BJ (cell line): ENCODE measurements around the gene KCNJ12. TPM values are rescaled to one million over a fixed set of nuclear protein-coding genes. Genes with fewer than 3 reads are reported as not detected.
"Not testable (repeated sequence)": the region's sequence is repeated elsewhere in the genome, so short reads cannot be mapped to it uniquely, and the experiment has no call there.

ENCODE experiments used
- CTCF ChIA-PET: fragments of 350-600 bp; formaldehyde crosslinking; extraction: SDS; loops from one replicate; lab custom pipeline; 2021; ENCODE audit warnings: antibody characterized with exemption, inconsistent platforms; lab: Yijun Ruan, JAX
- POLR2A ChIA-PET: fragments of 300-600 bp; sonication (Branson Sonifier 250); formaldehyde crosslinking; extraction: SDS; loops from one replicate; lab custom pipeline; 2021; ENCODE audit warnings: antibody characterized with exemption; lab: Charles Lee
- DNase-seq: peaks from one replicate; pipeline ENCODE4 v3.0.0-alpha.2; 2011; ENCODE audit warnings: low read depth
- H3K27me3 ChIP-seq: 2 replicates; pipeline ENCODE4 v1.6.0; 2011; ENCODE audit warnings: low read length; ENCODE audit not compliant: control insufficient read depth, insufficient read depth
- H3K36me3 ChIP-seq: 2 replicates; pipeline ENCODE4 v1.5.1; 2011; ENCODE audit warnings: low read length; ENCODE audit not compliant: control insufficient read depth, insufficient read depth
- H3K4me3 ChIP-seq: 2 replicates; pipeline ENCODE4 v1.5.1; 2011; ENCODE audit warnings: low read depth, mild to moderate bottlenecking, control low read depth, low read length
- polyA plus RNA-seq: library from polyadenylated mRNA; depleted of rRNA; stranded (reverse); fragments of >200 nt; gene quantifications from 2 replicates; pipeline ENCODE4 v1.2.3, GENCODE V29; 2011
- TF ChIP-seq, protein P1 (sequence below): IDR thresholded peaks from 2 replicates; pipeline ENCODE4 v1.5.1; 2011; ENCODE audit warnings: low read depth, mild to moderate bottlenecking, control low read depth, inconsistent platforms, low read length, moderate library complexity; ENCODE audit not compliant: insufficient read depth

The KCNJ12 gene
- polyA plus RNA-seq, 1 experiment: 0.13 TPM

DNA sequence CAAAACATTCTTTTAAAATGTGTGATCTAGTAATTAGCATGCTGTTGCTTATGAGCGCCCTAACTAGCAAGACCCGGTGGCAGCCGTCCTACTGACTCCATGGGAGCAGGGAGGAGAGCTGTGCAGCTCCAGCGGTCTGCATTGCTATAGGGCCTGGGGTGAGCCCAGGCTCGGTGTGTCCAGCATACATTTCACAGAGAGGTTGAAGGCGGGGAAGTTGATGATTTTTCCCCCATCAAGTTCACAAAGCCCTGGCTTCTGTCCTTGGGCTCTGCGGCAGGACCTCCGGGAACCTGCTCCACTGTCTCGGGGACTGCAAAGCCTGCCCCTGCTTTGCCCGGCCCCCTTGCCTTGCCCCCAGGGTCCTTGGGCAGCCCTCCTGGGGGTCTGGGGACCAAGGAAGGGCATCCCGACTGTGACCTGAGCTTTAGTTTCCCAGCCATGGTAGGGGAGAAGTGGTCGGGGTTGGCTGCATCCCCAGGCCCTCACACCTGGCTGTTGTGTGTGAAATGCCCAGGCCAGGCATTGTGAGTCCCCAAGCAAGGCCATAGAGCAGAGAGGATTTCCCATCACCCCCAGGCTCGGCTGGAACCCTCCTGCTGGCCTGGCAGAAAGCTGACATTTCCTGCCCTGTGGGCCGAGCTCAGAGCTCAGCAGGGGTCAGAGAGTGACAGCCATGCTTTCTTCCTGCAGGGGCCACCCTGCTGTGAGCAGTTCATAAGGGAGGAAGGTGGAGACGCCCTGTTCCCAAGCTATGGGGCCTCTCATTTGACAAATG, 24.8 kb downstream of the KCNJ12 start:
- Histone ChIP-seq H3K36me3 (no peaks in the 10 kb centered on the region), H3K4me3 (no peak overlapping the region), H3K27me3 (no peaks in the 10 kb centered on the region)
- no peak for DNase-seq
- ChIA-PET POLR2A (no interaction called here), CTCF (no interaction called here)
- TF ChIP-seq, protein P1, sequence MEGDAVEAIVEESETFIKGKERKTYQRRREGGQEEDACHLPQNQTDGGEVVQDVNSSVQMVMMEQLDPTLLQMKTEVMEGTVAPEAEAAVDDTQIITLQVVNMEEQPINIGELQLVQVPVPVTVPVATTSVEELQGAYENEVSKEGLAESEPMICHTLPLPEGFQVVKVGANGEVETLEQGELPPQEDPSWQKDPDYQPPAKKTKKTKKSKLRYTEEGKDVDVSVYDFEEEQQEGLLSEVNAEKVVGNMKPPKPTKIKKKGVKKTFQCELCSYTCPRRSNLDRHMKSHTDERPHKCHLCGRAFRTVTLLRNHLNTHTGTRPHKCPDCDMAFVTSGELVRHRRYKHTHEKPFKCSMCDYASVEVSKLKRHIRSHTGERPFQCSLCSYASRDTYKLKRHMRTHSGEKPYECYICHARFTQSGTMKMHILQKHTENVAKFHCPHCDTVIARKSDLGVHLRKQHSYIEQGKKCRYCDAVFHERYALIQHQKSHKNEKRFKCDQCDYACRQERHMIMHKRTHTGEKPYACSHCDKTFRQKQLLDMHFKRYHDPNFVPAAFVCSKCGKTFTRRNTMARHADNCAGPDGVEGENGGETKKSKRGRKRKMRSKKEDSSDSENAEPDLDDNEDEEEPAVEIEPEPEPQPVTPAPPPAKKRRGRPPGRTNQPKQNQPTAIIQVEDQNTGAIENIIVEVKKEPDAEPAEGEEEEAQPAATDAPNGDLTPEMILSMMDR: no peak

DNA sequence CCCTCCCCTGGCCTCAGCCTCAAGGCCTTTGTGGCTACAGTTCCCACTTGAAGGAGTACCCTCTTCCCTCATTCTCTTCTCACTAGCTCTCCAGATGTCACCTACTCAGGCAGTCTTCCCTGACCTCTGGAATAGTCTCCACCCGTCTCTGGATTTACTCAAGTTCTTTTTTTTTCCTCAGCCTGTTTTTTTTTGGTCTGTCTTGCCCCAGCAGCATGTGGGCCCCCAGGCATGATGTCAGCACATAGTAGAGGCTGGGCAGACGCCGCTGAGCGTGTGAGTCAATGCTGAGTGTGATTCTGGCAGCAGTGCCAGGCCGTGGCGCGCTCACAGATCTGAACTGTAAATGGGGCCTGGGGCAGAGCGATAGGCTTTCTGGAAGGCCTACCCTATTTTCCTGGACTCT, 26.0 kb downstream of the KCNJ12 start:
- peak; percentile 49 for DNase-seq
- H3K4me3 ChIP-seq, H3K36me3 ChIP-seq, CTCF ChIA-PET, H3K27me3 ChIP-seq, POLR2A ChIA-PET: not testable (repeated sequence)

DNA sequence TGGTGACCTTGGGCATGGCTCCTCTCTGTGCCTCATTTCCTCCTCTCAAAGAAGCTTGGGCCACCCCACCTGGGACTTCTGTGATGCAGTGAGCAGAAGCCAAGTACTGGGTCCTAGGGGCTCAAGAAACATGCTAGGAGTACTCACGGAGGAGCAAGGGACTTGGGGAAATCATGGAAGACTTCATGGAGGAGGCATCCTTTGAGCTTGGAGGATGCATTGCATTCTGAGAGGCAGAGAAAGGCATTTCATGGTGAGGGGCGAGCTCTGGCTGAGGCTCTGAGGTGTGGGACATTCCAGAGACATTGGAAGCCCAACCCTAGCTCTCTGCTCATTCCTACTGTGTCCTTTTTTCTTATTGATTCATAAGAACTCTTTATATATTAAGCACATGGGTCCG, 26.8 kb downstream of the KCNJ12 start:
- H3K36me3 ChIP-seq, DNase-seq, POLR2A ChIA-PET, H3K27me3 ChIP-seq, H3K4me3 ChIP-seq, CTCF ChIA-PET: not testable (repeated sequence)

DNA sequence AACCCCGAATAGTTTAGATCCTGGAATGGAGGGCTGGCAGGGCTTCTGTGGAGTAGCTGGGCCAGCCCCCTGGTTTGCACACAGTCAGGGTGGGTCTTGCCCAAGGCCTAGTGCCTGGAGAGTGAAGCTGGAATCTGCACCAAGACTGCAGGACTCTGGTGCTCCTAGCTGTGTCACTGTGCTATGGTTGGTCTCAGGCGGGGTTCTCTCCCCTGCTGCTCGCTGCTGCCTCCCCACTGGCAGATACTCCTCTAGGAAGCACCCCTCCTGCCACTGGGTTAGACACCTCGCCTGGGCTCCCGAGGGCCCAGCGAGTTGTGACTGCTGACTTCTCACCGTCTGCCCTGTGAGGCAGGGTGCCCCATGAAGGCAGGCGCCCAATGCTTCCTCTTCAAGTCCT, 27.9 kb downstream of the KCNJ12 start:
- H3K36me3 ChIP-seq, POLR2A ChIA-PET, CTCF ChIA-PET, H3K27me3 ChIP-seq, DNase-seq, H3K4me3 ChIP-seq: not testable (repeated sequence)

DNA sequence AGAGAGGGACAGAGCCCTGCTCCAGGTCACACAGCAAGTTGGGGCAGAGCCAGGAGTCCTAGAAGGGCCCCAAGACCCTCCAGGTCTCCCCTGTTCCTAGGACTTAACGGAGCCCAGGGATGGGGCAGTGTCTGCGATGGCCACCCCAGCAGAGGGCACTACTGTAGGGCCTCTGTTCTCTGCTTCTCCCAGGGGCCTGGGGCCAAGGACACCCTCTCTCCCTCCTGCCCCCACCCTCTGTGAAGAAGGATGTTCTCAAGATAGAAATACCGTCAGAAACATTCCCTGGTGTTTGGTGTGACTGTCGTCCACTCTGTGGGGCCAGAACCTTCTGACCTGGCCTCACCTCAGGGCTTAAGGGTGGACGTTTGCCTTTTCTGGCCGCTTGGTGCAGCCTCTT, 28.4 kb downstream of the KCNJ12 start:
- H3K36me3 ChIP-seq, DNase-seq, H3K27me3 ChIP-seq, CTCF ChIA-PET, POLR2A ChIA-PET, H3K4me3 ChIP-seq: not testable (repeated sequence)

DNA sequence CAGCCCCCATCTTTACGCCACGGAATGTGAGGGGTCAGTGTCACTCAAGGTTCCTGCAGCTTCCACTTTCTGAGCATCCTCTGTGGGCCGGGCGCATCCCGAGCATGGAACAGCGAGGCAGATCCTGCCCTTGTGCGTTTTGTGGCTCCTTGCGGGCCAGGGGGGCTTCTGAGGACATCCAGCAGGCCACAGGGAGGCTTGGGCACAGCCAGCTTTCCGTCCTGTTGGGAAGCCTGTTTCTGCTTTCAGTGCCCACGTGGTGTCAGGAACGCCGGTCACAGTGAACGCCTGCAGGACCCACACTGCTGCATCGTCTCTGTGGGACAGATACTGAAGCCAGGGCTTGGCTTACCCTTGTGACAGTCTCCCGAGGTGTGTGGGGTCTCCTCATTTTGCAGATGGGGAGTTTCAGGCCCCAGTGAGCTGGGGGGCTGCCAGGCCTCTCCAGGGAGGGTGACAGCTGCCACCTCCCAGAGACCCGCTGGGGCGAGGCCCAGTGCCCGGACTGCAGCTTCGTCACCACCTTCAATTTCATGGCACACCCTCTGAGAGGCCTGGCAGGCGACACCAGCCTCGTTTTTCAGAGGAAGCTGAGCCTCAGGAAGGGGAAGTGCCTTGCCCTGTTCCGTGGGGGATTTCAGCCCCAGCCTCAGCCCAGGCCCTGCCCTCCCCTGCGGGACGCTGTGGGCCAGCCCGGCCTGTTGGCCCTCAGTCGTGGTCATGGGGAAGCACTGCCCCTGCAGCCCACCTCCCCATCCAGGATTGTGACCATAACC, 29.0 kb downstream of the KCNJ12 start:
- CTCF ChIA-PET: interaction anchor here (0.9 kb wide), 1 partner anchor 52 kb away, joined by 4 read pairs; no protein-coding TSS in a partner anchor
- DNase-seq, H3K36me3 ChIP-seq, H3K27me3 ChIP-seq, POLR2A ChIA-PET, H3K4me3 ChIP-seq: not testable (repeated sequence)

- H3K27me3 ChIP-seq, DNase-seq, H3K4me3 ChIP-seq, POLR2A ChIA-PET, H3K36me3 ChIP-seq: not testable (repeated sequence)
- CTCF ChIA-PET: interaction anchor here (0.9 kb wide), 1 partner anchor 51 kb away, joined by 4 read pairs; no protein-coding TSS in a partner anchor
Observed at GRCh38 chr17:21405904-21406400, 29.8 kb downstream of the KCNJ12 start.

GRCh38 chr17:21406616-21407404, 30.7 kb downstream of the KCNJ12 start:
- CTCF ChIA-PET, POLR2A ChIA-PET, H3K27me3 ChIP-seq, DNase-seq, H3K36me3 ChIP-seq, H3K4me3 ChIP-seq: not testable (repeated sequence)

GRCh38 chr17:21407752-21408151, 31.6 kb downstream of the KCNJ12 start:
- DNase-seq, CTCF ChIA-PET, H3K27me3 ChIP-seq, POLR2A ChIA-PET, H3K36me3 ChIP-seq, H3K4me3 ChIP-seq: not testable (repeated sequence)

GRCh38 chr17:21408224-21408623, 32.1 kb downstream of the KCNJ12 start:
- CTCF ChIA-PET, H3K36me3 ChIP-seq, DNase-seq, H3K27me3 ChIP-seq, H3K4me3 ChIP-seq, POLR2A ChIA-PET: not testable (repeated sequence)

GRCh38 chr17:21408766-21409300, 32.7 kb downstream of the KCNJ12 start:
- CTCF ChIA-PET, H3K27me3 ChIP-seq, DNase-seq, POLR2A ChIA-PET, H3K4me3 ChIP-seq, H3K36me3 ChIP-seq: not testable (repeated sequence)
